Neural cell (in vitro differentiated cells): ENCODE results near the gene SCTR. TPM values are rescaled to one million over a fixed set of nuclear protein-coding genes. Genes with fewer than 3 reads are reported as not detected.

Experiments
- H2AFZ ChIP-seq: fragments of 200-600, 300-800 bp; sonication (generic), shearing (Covaris generic); 2 replicates; pipeline ENCODE4 v1.6.0; 2014; ENCODE audit warnings: low read depth, mild to moderate bottlenecking, antibody characterized with exemption, low read length, moderate library complexity
- H3F3A ChIP-seq: fragments of 200-600 bp; shearing (Covaris generic); 2 replicates; pipeline ENCODE4 v1.6.1; 2016; ENCODE audit warnings: mild to moderate bottlenecking, moderate library complexity, mixed read lengths, antibody characterized with exemption, low read length; ENCODE audit not compliant: insufficient read depth, poor library complexity, severe bottlenecking
- H3K27ac ChIP-seq: fragments of 200-600, 300-800 bp; sonication (generic), shearing (Covaris generic); 2 replicates; pipeline ENCODE4 v1.5.1; 2014; ENCODE audit warnings: mild to moderate bottlenecking, low read length, moderate library complexity
- H3K27me3 ChIP-seq: fragments of 300-800, 200-600 bp; sonication (generic), shearing (Covaris generic); 2 replicates; pipeline ENCODE4 v1.6.0; 2014; ENCODE audit warnings: mild to moderate bottlenecking, low read depth, low read length, moderate library complexity; ENCODE audit not compliant: insufficient read depth
- H3K36me3 ChIP-seq: fragments of 300-800, 200-600 bp; sonication (generic), shearing (Covaris generic); 2 replicates; pipeline ENCODE4 v1.5.1; 2014; ENCODE audit warnings: mild to moderate bottlenecking, antibody characterized with exemption, low read length, moderate library complexity; ENCODE audit not compliant: insufficient read depth
- H3K4me2 ChIP-seq: fragments of 300-800, 200-600 bp; sonication (generic), shearing (Covaris generic); 2 replicates; pipeline ENCODE4 v1.6.0; 2014; ENCODE audit warnings: mild to moderate bottlenecking, low read length
- H3K4me3 ChIP-seq: fragments of 300-800, 200-600 bp; sonication (generic), shearing (Covaris generic); 2 replicates; pipeline ENCODE4 v1.5.1; 2014; ENCODE audit warnings: mild to moderate bottlenecking, low read length, moderate library complexity
- H3K79me2 ChIP-seq: fragments of 200-600 bp; shearing (Covaris generic); replicated peaks from 2 replicates; pipeline ENCODE4 v1.6.0; 2014; ENCODE audit warnings: mild to moderate bottlenecking, low read length, moderate library complexity; ENCODE audit not compliant: insufficient read depth
- H3K9ac ChIP-seq: fragments of 300-800, 200-600 bp; sonication (generic), shearing (Covaris generic); 2 replicates; pipeline ENCODE4 v1.6.1; 2016; ENCODE audit warnings: mild to moderate bottlenecking, low read length, mixed read lengths
- H3K9me2 ChIP-seq: fragments of 200-600 bp; shearing (Covaris generic); 2 replicates; pipeline ENCODE4 v1.6.1; 2016; ENCODE audit warnings: mild to moderate bottlenecking, low read length, mixed read lengths; ENCODE audit not compliant: insufficient read depth
- H3K9me3 ChIP-seq: fragments of 200-600, 300-800 bp; sonication (generic), shearing (Covaris generic); 2 replicates; pipeline ENCODE4 v1.6.1; 2016; ENCODE audit warnings: mild to moderate bottlenecking, mixed run types, low read length, moderate library complexity, mixed read lengths
- H4K20me1 ChIP-seq: fragments of 200-600 bp; shearing (Covaris generic); 2 replicates; pipeline ENCODE4 v1.6.1; 2016; ENCODE audit warnings: mild to moderate bottlenecking, mixed run types; ENCODE audit not compliant: insufficient read depth
- EP300 ChIP-seq: fragments of 450-650 bp; conservative IDR thresholded peaks from 2 replicates; pipeline ENCODE4 v1.6.1; 2014; ENCODE audit warnings: antibody characterized with exemption, mild to moderate bottlenecking, moderate library complexity; ENCODE audit not compliant: poor library complexity, severe bottlenecking
- EZH2 ChIP-seq: fragments of 200-600, 300-800 bp; shearing (Covaris generic), sonication (generic); IDR thresholded peaks from 2 replicates; pipeline ENCODE4 v1.6.1; 2014; ENCODE audit warnings: antibody characterized with exemption, low read length, borderline replicate concordance, mild to moderate bottlenecking; ENCODE audit not compliant: insufficient read depth, poor library complexity, severe bottlenecking
- MXI1 ChIP-seq: fragments of 450-650 bp; conservative IDR thresholded peaks from 2 replicates; pipeline ENCODE4 v1.6.1; 2014; ENCODE audit warnings: antibody characterized with exemption, mild to moderate bottlenecking; ENCODE audit not compliant: poor library complexity, severe bottlenecking
- POLR2AphosphoS5 ChIP-seq: IDR thresholded peaks from 2 replicates; pipeline ENCODE4 v1.6.1; 2012
- RAD21 ChIP-seq: fragments of 450-650 bp; conservative IDR thresholded peaks from 2 replicates; pipeline ENCODE4 v1.6.1; 2014; ENCODE audit warnings: antibody characterized with exemption, mild to moderate bottlenecking, moderate library complexity
- SMC3 ChIP-seq: fragments of 450-650 bp; conservative IDR thresholded peaks from 2 replicates; pipeline ENCODE4 v1.6.1; 2014; ENCODE audit warnings: antibody characterized with exemption, mild to moderate bottlenecking, moderate library complexity; ENCODE audit not compliant: poor library complexity
- TAF1 ChIP-seq: IDR thresholded peaks from 2 replicates; pipeline ENCODE4 v1.6.1; 2012; ENCODE audit warnings: low read depth
- polyA plus RNA-seq: library from polyadenylated mRNA; depleted of rRNA; stranded (reverse); fragments of >200 nt; gene quantifications from 2 replicates; pipeline ENCODE4 v1.2.3, GENCODE V29; 2014
- TF ChIP-seq, protein P1 (sequence below): fragments of 450-650 bp; IDR thresholded peaks from 2 replicates; pipeline ENCODE4 v1.5.1; 2014; ENCODE audit warnings: antibody characterized with exemption, mild to moderate bottlenecking, moderate library complexity; ENCODE audit not compliant: poor library complexity, severe bottlenecking
- TF ChIP-seq, protein P2 (sequence below): IDR thresholded peaks from 2 replicates; pipeline ENCODE4 v1.6.1; 2012; ENCODE audit warnings: borderline replicate concordance

SCTR gene
- polyA plus RNA-seq, 1 donor from 2014 or later: 0.12 TPM

DNA sequence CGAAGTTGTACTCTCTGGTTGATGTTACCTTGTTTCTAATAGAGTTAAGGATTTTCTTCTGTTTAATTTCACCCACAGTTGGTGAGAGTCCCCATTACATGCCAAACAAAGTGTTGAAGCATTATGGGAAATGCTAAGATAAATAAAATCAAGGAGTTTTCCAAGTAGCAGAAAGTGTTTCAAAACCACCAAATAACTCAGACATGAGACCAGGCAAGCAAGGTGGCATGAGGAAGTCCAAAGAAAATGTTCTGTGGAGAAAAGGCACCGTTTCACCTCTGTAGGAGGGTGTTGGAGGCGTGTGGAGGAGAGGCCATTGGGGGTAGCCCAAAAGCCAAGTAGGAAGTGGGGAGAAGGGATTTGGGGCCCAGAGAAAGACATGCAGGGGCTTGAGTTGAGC is 28.6 kb upstream of the SCTR start:
- no peak for TF ChIP-seq EZH2
- no peak for TF ChIP-seq SMC3
- no peak for TF ChIP-seq POLR2AphosphoS5
- TF ChIP-seq, protein P1, sequence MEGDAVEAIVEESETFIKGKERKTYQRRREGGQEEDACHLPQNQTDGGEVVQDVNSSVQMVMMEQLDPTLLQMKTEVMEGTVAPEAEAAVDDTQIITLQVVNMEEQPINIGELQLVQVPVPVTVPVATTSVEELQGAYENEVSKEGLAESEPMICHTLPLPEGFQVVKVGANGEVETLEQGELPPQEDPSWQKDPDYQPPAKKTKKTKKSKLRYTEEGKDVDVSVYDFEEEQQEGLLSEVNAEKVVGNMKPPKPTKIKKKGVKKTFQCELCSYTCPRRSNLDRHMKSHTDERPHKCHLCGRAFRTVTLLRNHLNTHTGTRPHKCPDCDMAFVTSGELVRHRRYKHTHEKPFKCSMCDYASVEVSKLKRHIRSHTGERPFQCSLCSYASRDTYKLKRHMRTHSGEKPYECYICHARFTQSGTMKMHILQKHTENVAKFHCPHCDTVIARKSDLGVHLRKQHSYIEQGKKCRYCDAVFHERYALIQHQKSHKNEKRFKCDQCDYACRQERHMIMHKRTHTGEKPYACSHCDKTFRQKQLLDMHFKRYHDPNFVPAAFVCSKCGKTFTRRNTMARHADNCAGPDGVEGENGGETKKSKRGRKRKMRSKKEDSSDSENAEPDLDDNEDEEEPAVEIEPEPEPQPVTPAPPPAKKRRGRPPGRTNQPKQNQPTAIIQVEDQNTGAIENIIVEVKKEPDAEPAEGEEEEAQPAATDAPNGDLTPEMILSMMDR: no peak
- no peak for TF ChIP-seq TAF1
- TF ChIP-seq EP300: no peak
- no peak for TF ChIP-seq MXI1
- TF ChIP-seq, protein P2, sequence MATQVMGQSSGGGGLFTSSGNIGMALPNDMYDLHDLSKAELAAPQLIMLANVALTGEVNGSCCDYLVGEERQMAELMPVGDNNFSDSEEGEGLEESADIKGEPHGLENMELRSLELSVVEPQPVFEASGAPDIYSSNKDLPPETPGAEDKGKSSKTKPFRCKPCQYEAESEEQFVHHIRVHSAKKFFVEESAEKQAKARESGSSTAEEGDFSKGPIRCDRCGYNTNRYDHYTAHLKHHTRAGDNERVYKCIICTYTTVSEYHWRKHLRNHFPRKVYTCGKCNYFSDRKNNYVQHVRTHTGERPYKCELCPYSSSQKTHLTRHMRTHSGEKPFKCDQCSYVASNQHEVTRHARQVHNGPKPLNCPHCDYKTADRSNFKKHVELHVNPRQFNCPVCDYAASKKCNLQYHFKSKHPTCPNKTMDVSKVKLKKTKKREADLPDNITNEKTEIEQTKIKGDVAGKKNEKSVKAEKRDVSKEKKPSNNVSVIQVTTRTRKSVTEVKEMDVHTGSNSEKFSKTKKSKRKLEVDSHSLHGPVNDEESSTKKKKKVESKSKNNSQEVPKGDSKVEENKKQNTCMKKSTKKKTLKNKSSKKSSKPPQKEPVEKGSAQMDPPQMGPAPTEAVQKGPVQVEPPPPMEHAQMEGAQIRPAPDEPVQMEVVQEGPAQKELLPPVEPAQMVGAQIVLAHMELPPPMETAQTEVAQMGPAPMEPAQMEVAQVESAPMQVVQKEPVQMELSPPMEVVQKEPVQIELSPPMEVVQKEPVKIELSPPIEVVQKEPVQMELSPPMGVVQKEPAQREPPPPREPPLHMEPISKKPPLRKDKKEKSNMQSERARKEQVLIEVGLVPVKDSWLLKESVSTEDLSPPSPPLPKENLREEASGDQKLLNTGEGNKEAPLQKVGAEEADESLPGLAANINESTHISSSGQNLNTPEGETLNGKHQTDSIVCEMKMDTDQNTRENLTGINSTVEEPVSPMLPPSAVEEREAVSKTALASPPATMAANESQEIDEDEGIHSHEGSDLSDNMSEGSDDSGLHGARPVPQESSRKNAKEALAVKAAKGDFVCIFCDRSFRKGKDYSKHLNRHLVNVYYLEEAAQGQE: no peak
- TF ChIP-seq RAD21: no peak
- H3K4me2 ChIP-seq: no peak overlapping the region
- H3K27ac ChIP-seq: no peak overlapping the region
- H4K20me1 ChIP-seq: no peaks in the 10 kb centered on the region
- H3K9ac ChIP-seq: no peak overlapping the region
- no peaks in the 10 kb centered on the region for H3F3A ChIP-seq
- no peaks in the 10 kb centered on the region for H3K27me3 ChIP-seq
- no peaks in the 10 kb centered on the region for H3K36me3 ChIP-seq
- H3K9me2 ChIP-seq: no peaks in the 10 kb centered on the region
- no peak overlapping the region for H3K4me3 ChIP-seq
- no peaks in the 10 kb centered on the region for H3K79me2 ChIP-seq
- H3K9me3 ChIP-seq: no peaks in the 10 kb centered on the region
- H2AFZ ChIP-seq: no peak overlapping the region

DNA sequence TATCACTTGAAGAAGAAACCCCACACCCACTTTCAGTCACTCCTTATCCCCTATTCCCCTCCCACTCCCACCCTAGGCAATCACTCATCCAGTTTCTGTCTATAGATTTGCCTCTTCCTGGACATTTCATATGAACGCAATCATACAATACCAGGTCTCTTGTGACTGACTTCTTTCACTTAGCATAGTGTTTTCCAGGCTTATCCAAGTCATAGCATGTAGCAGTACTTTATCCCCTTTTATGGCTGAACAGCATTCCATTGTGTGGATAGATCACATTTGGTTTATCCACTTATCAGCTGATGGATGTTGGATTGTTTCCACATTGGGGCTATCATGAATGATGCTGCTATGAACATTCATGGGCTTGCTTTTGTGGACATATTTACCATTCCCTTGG is 26.6 kb upstream of the SCTR start:
- Histone ChIP-seq H3K4me3 (no peak overlapping the region), H3K27ac (no peak overlapping the region), H4K20me1 (no peaks in the 10 kb centered on the region), H2AFZ (no peak overlapping the region), H3K9me3 (no peaks in the 10 kb centered on the region), H3F3A (no peaks in the 10 kb centered on the region), H3K79me2 (no peaks in the 10 kb centered on the region), H3K9ac (no peak overlapping the region), H3K27me3 (no peaks in the 10 kb centered on the region), H3K4me2 (no peak overlapping the region), H3K9me2 (no peaks in the 10 kb centered on the region), H3K36me3 (no peaks in the 10 kb centered on the region)
- TF ChIP-seq SMC3 (no peak), EZH2 (no peak)
- TF ChIP-seq, protein P2: no peak
